ENCODE results near the gene AP5M1. TPM values are rescaled to one million over a fixed set of nuclear protein-coding genes. Genes with fewer than 3 reads are reported as not detected.

The AP5M1 gene
- 16.0 to 24.8 TPM (median 22.2 TPM) in 5 replicates for total RNA-seq (2022; extraction: Qiagen RNA extraction)

GRCh38 chr14:57268161-57269069 lies at the start of gene AP5M1, which contains the start of gene EXOC5:
Gene AP5M1, plus strand, starts transcription at chr14:57268971. Its CDS starts 344 bp downstream, at chr14:57269315.
Gene EXOC5, minus strand, starts transcription at chr14:57268905. Its CDS starts 257 bp downstream, at chr14:57268648.

Other genes starting within 250 kb of the AP5M1 start
- gene EXOC5, start 66 bp upstream of the AP5M1 start, total RNA-seq (2022; extraction: Qiagen RNA extraction), result 28.9 to 51.2 TPM (median 46.9 TPM) in 5 replicates
- 9.5 to 16.0 TPM (median 14.5 TPM) in 5 replicates for gene NAA30, start 121.6 kb downstream of the AP5M1 start, total RNA-seq (2022; extraction: Qiagen RNA extraction)
- gene CCDC198, start 224.9 kb downstream of the AP5M1 start, total RNA-seq (2022; extraction: Qiagen RNA extraction), result 1.5 to 2.6 TPM (median 1.8 TPM) in 5 replicates